Upper lobe of left lung (tissue), 4 donors: ENCODE measurements around the gene EMC7.

ENCODE experiments used
- CTCF ChIP-seq, 6 experiments: fragments of 450-650 bp in 4 of 6; fragments of 200-600 bp in 2 of 6; sonication (generic) in 2 of 6; IDR thresholded peaks; one replicate each; pipeline ENCODE4 v1.5.1; 2016 to 2019; ENCODE audit warnings: antibody characterized with exemption in 6 of 6
- EP300 ChIP-seq, 4 donors: sonication (generic); formaldehyde crosslinking; IDR thresholded peaks; one replicate each; pipeline ENCODE4 v1.5.1; 2017; ENCODE audit warnings: antibody characterized with exemption in 4 of 4, control low read depth in 2 of 4
- POLR2A ChIP-seq, 4 donors: fragments of 450-650 bp; IDR thresholded peaks; one replicate each; pipeline ENCODE4 v1.5.1; 2016 to 2017; ENCODE audit warnings: antibody characterized with exemption in 4 of 4, mild to moderate bottlenecking in 2 of 4
- POLR2AphosphoS5 ChIP-seq, 2 donors: sonication (generic); formaldehyde crosslinking; IDR thresholded peaks; one replicate each; pipeline ENCODE4 v1.5.1; 2017; ENCODE audit warnings: antibody characterized with exemption in 2 of 2

GRCh38 chr15:34132881-34133280 is 31.2 kb upstream of the EMC7 start:
- TF ChIP-seq EP300 (IDR thresholded peaks at IDR 0.05) (no peak), CTCF (IDR thresholded peaks at IDR 0.05) (no peak), POLR2AphosphoS5 (IDR thresholded peaks at IDR 0.05) (no peak), POLR2A (IDR thresholded peaks at IDR 0.05) (no peak)
